GM23248 (cell line): ENCODE measurements around the gene GSTO2.

Experiments used
- EZH2 ChIP-seq: fragments of 200-600 bp; sonication (generic); IDR thresholded peaks from 2 replicates; pipeline ENCODE4 v1.6.1; 2018; ENCODE audit warnings: antibody characterized with exemption, mild to moderate bottlenecking; ENCODE audit not compliant: insufficient read depth, poor library complexity, severe bottlenecking
- EZH2phosphoT487 ChIP-seq: fragments of 200-600 bp; sonication (generic); IDR thresholded peaks from 2 replicates; pipeline ENCODE4 v1.6.1; 2018; ENCODE audit warnings: antibody characterized with exemption, moderate library complexity, mild to moderate bottlenecking, low read depth; ENCODE audit not compliant: insufficient read depth

DNA sequence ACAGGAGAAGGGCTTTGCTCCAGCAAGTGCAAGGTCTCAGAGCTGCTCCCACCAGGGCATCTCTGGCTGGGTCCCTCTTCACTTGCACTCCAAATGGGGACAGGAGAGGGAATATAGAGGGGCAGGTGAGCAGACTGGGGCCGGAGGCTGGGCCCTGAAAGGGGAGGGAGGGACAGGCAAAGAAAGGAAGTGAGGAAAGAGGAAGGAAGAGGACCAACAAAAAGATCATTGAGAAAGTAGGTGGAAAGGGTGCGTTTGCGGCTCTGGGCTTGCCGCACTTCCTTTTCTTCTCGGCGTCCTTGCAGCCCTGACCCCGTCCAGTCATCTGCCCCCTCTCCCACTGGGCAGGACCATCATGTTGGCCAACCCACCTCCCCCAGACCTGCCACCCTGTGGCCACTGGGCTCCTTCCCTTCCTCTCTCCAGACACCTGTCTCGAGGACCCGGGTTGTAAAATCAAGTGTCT is 55.3 kb downstream of the GSTO2 start:
- TF ChIP-seq EZH2: no peak
- no peak for TF ChIP-seq EZH2phosphoT487
